GM19025 (cell line): ENCODE measurements around the gene VPS54.
"Not testable (repeated sequence)": the region's sequence is repeated elsewhere in the genome, so short reads cannot be mapped to it uniquely, and the experiment has no call there.

Experiments
- ATAC-seq: cut with Tn5 transposase; IDR thresholded peaks from one replicate; pipeline ENCODE4 v1.9.1; 2021; ENCODE audit warnings: mild to moderate bottlenecking, low read depth, moderate library complexity; ENCODE audit not compliant: unreplicated experiment

VPS54 gene

DNA sequence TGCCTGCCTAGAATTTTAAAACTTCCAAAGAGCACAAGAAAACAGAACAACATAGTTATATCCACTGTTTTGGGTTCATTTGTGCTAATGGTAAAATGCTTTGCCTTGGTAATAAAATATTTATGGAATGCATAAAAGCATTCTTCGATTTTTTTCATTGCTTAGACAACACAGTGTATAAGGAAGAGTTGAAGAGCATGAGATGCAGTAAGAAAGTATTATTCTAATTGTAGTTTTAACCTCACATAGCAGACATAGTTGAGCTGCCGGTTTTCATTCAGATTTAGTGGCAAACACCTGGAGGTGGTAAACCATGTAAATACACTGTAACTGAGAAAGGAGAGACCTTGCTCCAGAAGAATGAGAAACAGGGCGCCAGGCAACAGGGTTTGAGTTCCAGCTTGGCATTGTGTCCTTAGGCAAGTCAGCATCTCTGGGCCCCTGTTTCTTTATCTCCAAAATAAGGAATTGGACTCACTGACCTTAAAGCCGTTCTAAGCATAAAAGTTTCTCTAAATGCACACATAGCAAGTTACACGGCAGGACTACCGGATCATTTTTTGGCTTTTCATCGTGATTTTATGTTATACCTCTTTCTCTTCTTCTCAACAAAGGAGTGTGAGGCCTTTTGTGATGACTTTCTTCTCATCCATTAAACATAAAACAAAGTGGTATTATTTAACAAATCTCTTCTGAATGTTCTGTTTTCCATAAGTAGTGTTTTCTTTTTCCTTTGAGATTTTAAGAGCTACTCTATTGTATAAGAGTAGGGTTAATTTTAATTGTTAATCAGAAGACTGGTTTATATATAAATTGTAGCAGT, 169.6 kb downstream of the VPS54 start:
- no peak for ATAC-seq

DNA sequence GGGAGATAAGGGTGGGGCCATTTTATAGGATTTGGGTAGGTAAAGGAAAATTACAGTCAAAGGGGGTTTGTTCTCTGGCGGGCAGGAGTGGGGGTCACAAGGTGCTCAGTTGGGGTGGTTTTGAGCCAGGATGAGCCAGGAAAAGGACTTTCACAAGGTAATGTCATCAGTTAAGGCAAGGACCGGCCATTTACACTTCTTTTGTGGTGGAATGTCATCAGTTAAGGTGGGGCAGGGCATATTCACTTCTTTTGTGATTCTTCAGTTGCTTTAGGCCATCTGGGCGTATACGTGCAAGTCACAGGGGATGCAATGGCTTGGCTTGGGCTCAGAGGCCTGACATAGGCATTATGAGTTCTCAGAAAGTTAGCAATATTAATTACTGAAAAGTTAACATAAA, 171.7 kb downstream of the VPS54 start:
- ATAC-seq: not testable (repeated sequence)

DNA sequence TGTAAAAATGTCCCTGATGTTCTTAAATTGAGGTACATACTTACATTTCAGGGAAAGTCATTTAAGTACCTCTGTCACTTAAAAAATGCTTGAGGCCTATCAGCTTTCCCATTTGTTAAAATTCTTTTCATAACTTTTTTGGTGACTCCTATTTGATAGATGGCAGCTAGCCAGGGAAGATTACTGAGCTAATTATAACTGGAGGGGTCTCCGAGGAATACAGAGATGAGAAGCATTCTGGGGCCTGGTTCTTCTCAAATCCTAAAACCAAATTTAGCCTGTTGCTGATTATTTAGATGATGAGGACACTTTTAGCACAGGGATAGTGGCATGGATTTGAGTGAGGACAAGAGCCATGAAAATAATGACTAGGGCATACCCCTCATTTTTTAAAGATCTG, 172.7 kb downstream of the VPS54 start:
- ATAC-seq: no peak

DNA sequence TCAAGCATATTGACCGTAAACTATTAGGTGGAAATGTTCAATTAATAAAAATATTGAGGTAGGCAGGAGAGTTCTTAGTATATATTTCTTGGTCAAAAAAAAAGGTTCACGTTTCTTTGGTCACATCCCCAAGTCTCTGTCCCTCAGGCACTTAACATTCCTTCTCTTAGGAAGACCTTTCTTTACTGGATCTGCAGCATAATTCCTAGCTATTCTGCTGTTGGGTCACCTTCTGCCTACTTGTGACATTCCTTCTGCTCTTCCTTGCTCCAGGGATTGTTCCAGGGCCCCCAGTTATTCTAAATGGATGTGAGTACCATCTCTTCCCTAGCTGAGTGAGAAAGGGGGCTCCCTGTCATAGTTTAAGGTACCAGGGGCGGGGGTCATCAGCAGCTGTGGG, 173.4 kb downstream of the VPS54 start:
- ATAC-seq: no peak

DNA sequence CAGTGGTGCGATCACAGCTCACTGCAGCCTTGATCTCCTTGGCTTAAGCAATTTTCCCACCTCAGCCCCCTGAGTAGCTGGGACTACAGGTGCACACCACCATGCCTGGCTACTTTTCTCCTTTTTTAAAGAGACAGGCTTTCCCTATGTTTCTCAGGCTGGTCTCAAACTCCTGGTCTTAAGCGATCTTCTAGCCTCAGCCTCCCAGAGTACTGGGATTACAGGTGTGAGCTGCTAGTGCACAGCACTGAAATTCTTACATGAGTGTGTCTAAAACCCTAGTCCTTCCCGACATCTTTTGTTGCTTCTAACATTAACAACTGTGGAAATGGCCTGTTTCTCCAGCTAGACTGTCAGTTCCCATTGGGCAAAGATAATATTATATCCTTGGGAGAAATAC, 174.6 kb downstream of the VPS54 start:
- ATAC-seq: no peak

DNA sequence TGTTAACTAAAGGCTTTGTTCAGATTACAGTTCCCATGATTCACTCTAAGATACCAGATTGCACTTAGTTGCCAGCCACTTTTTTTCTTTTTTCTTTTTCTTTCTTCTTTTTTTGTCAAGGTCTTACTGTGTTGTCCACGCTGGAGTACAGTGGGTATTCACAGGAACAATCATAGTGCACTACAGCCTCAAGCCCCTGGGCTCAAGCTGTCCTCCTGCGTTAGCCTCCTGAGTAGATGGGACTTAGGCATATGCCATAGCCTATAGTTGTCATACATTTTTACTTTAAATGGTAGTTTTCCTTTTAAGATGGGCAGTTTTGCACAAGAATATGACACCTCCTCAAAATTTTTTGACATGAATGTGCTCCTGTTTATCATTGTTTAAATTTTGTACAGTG, 175.4 kb downstream of the VPS54 start:
- ATAC-seq: no peak

DNA sequence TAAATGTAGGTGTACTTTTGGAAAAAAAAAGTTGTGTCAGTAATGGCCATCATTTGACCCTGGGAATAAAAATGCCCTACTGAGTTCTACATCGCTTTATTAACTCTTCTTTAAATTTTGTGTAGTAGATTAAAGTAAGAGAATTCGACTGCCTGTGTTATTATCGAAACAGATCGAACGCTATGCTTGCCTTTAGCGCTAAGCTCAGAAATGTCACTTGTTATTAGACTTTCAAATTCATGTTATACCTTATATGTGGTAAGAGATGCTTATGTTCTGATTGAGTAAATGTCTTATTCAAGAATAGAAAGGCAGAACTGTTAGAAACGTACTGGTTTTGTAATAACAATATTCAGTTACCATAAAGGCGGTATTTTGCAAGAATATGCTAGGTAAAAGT, 176.1 kb downstream of the VPS54 start:
- no peak for ATAC-seq

DNA sequence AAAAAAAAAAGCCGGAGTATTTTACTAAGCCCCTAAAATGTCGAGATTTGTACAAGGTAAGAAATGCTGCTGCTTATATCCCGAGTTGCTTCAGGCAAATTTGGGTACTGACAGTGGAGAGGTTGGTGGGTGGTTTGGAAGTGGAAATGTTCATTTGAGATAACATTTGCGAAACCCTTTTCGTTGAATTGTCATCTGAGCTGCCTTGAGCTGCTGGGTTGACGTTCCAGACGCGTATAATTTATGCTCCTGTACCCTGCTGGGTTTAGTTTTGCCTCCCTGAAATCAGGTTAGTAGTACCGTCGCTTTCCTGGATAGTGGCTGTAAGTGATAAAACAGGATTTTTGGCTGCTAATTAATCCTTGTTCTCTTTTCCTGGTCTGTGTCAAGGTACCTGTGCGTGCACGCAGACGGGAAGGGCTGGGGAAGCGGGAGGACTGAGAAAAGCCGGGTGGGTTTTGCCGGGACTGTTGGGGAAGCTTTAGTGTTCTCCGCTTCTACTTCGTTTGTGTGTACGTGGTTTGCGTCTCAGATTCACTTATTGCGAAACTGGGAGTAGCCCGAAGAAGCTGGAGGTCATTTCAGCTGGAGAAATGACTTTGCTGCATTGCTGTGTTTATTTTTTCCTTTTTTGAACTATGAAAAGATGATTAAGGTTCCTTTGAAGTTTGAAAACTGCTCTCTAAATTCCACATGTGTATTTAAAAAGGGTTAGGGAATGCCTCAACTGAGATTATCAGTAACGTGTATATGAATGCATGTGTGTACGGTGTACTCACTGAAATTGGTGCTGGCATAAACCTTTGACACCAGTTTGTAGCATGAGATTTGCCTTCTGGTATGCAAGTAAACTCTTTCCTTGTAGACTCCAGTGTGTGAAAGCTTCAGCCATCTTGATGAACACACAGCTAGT, 176.8 kb downstream of the VPS54 start:
- no peak for ATAC-seq
